Measurements from ENCODE around the gene BTG4. TPM values are rescaled to one million over a fixed set of nuclear protein-coding genes. Genes with fewer than 3 reads are reported as not detected.

BTG4 gene
- total and polyA plus RNA-seq, 9 of the 15 experiments (the other 6 are each of a cell fraction or from before 2014, with no cell fraction given) = not detected

- TF ChIP-seq ETV1 (tag; conservative IDR thresholded peaks at IDR 0.05; ENCODE audit: low read depth) (peak; percentile 79), CBFA2T3 (IDR thresholded peaks at IDR 0.05) (no peak), MCM5 (IDR thresholded peaks at IDR 0.05; ENCODE audit: low read depth) (no peak), GTF2B (IDR thresholded peaks at IDR 0.05; ENCODE audit: extremely low read depth, insufficient read length) (no peak), ERF (CRISPR knock-in tag; IDR thresholded peaks at IDR 0.05) (no peak), DPF2 (IDR thresholded peaks at IDR 0.05) (peak; percentile 52; the same call in 1 of the 2 replicates), VEZF1 (CRISPR knock-in tag; IDR thresholded peaks at IDR 0.05) (peak; percentile 33; the same call in 1 of the 2 replicates), FOXA3 (CRISPR knock-in tag; conservative IDR thresholded peaks at IDR 0.05 in 1 of 2, IDR thresholded peaks at IDR 0.05 in 1 of 2) (no peak), KLF13 (tag; IDR thresholded peaks at IDR 0.05; ENCODE audit: borderline replicate concordance, low read depth) (no peak), PHF21A (IDR thresholded peaks at IDR 0.05; ENCODE audit: borderline replicate concordance, low read depth) (no peak), GABPA (tag; conservative IDR thresholded peaks at IDR 0.05; ENCODE audit: low read depth) (peak; percentile 79), SIRT6 (IDR thresholded peaks at IDR 0.05; ENCODE audit: low read depth, low read length) (no peak), SMAD2 (IDR thresholded peaks at IDR 0.05; ENCODE audit: low read depth, low read length) (no peak), ZEB2 (IDR thresholded peaks at IDR 0.05) (no peak), NR1H2 (CRISPR knock-in tag; IDR thresholded peaks at IDR 0.05) (no peak), CTCFL (IDR thresholded peaks at IDR 0.05; ENCODE audit: borderline replicate concordance, insufficient read depth, low read depth, low read length, poor library complexity, severe bottlenecking) (no peak), XRCC5 (IDR thresholded peaks at IDR 0.05; ENCODE audit: low read depth, low read length) (peak; percentile 56; the same call in 1 of the 2 replicates), GTF3C2 (IDR thresholded peaks at IDR 0.05; ENCODE audit: borderline replicate concordance, extremely low read depth, insufficient read length) (no peak), IFI16 (CRISPR knock-in tag; IDR thresholded peaks at IDR 0.05) (no peak), CREM (IDR thresholded peaks at IDR 0.05; ENCODE audit: low read depth) (peak; percentile 47; the same call in 1 of the 2 replicates), EZH2 (IDR thresholded peaks at IDR 0.05; ENCODE audit: borderline replicate concordance, low read depth, low read length) (no peak), KAT2B (IDR thresholded peaks at IDR 0.05; ENCODE audit: low read depth, low read length) (no peak)
These were observed 65.6 kb downstream of the BTG4 start (continued) for GRCh38 chr11:111446404-111447111.

Measured in K562 (cell line).